Liver (tissue), 9 donors: ENCODE measurements around the gene CHAC1. TPM values are rescaled to one million over a fixed set of nuclear protein-coding genes. Genes with fewer than 3 reads are reported as not detected.

Experiments
- DNase-seq: peaks from one replicate; pipeline ENCODE4 v3.0.0-alpha.2; 2017; ENCODE audit warnings: low spot score
- H3K27ac ChIP-seq, 2 donors: one replicate each; pipeline ENCODE4 v1.7.0; 2013; ENCODE audit warnings: inconsistent platforms in 2 of 2, low read length in 2 of 2, control low read depth in 1 of 2, low read depth in 1 of 2, mild to moderate bottlenecking in 1 of 2
- H3K27me3 ChIP-seq, 4 donors: one replicate each; pipeline versions ENCODE4 v1.6.1 to v1.7.0; 2013; ENCODE audit warnings: low read length in 3 of 4, inconsistent platforms in 1 of 4, mild to moderate bottlenecking in 1 of 4, moderate library complexity in 1 of 4; ENCODE audit not compliant: control insufficient read depth in 4 of 4, insufficient read depth in 4 of 4
- H3K36me3 ChIP-seq, 4 donors: one replicate each; pipeline versions ENCODE4 v1.6.1 to v1.7.0; 2013; ENCODE audit warnings: low read length in 3 of 4, mild to moderate bottlenecking in 3 of 4, low read depth in 1 of 4, moderate library complexity in 1 of 4; ENCODE audit not compliant: control insufficient read depth in 4 of 4, insufficient read depth in 3 of 4
- H3K4me1 ChIP-seq, 4 donors: one replicate each; pipeline versions ENCODE4 v1.6.1 to v1.7.0; 2013; ENCODE audit warnings: low read length in 3 of 4, mild to moderate bottlenecking in 3 of 4, moderate library complexity in 1 of 4; ENCODE audit not compliant: control insufficient read depth in 4 of 4, insufficient read depth in 4 of 4
- H3K4me3 ChIP-seq, 3 donors: one replicate each; pipeline versions ENCODE4 v1.6.1 to v1.7.0; 2013; ENCODE audit warnings: low read length in 3 of 3, control low read depth in 1 of 3, low read depth in 1 of 3, mild to moderate bottlenecking in 1 of 3
- H3K9ac ChIP-seq, 2 donors: one replicate each; pipeline ENCODE4 v1.7.0; 2013; ENCODE audit warnings: low read length in 2 of 2, mild to moderate bottlenecking in 2 of 2, moderate library complexity in 2 of 2, control low read depth in 1 of 2, low read depth in 1 of 2
- H3K9me3 ChIP-seq, 4 donors: one replicate each; pipeline versions ENCODE4 v1.6.1 to v1.7.0; 2013; ENCODE audit warnings: low read length in 3 of 4; ENCODE audit not compliant: control insufficient read depth in 4 of 4
- EGR1 ChIP-seq, 2 donors: IDR thresholded peaks; 2 replicates each; pipeline ENCODE4 v1.6.1; 2016 to 2018; ENCODE audit warnings: antibody characterized with exemption in 2 of 2, low read depth in 2 of 2
- FOXA1 ChIP-seq: IDR thresholded peaks from 2 replicates; pipeline ENCODE4 v1.6.1; 2016; ENCODE audit warnings: antibody characterized with exemption
- FOXA2 ChIP-seq: IDR thresholded peaks from 2 replicates; pipeline ENCODE4 v1.6.1; 2016; ENCODE audit warnings: antibody characterized with exemption
- GABPA ChIP-seq, 2 donors: IDR thresholded peaks in 1 of 2; conservative IDR thresholded peaks in 1 of 2; 2 replicates each; pipeline ENCODE4 v1.6.1; 2016; ENCODE audit warnings: antibody characterized with exemption in 2 of 2, mild to moderate bottlenecking in 1 of 2, moderate library complexity in 1 of 2
- HNF4A ChIP-seq, 2 donors: conservative IDR thresholded peaks; 2 replicates each; pipeline ENCODE4 v1.6.1; 2016; ENCODE audit warnings: antibody characterized with exemption in 2 of 2, mild to moderate bottlenecking in 2 of 2
- HNF4G ChIP-seq: IDR thresholded peaks from 2 replicates; pipeline ENCODE4 v1.6.1; 2016; ENCODE audit warnings: antibody characterized with exemption
- JUND ChIP-seq, 2 donors: IDR thresholded peaks; 2 replicates each; pipeline ENCODE4 v1.6.1; 2016; ENCODE audit warnings: antibody characterized with exemption in 2 of 2
- NR2F2 ChIP-seq: IDR thresholded peaks from 2 replicates; pipeline ENCODE4 v1.6.1; 2016; ENCODE audit warnings: antibody characterized with exemption
- RAD21 ChIP-seq, 2 donors: IDR thresholded peaks; 2 replicates each; pipeline ENCODE4 v1.6.1; 2016; ENCODE audit warnings: antibody characterized with exemption in 2 of 2, mild to moderate bottlenecking in 2 of 2
- RXRA ChIP-seq, 2 donors: IDR thresholded peaks; 2 replicates each; pipeline ENCODE4 v1.6.1; 2017 to 2018; ENCODE audit warnings: antibody characterized with exemption in 2 of 2, mild to moderate bottlenecking in 1 of 2
- SP1 ChIP-seq: IDR thresholded peaks from 2 replicates; pipeline ENCODE4 v1.6.1; 2018; ENCODE audit warnings: antibody characterized with exemption, mild to moderate bottlenecking
- TAF1 ChIP-seq: conservative IDR thresholded peaks from 2 replicates; pipeline ENCODE4 v1.6.1; 2016; ENCODE audit warnings: antibody characterized with exemption, mild to moderate bottlenecking
- YY1 ChIP-seq: IDR thresholded peaks from 2 replicates; pipeline ENCODE4 v1.6.1; 2016; ENCODE audit warnings: antibody characterized with exemption, mild to moderate bottlenecking
- WGBS: extraction: QIAGEN DNeasy Blood & Tissue Kit; methylation state at CpG from one replicate; pipeline ENCODE4 v1.1.7; 2013; 5-methylcytosine and 5-hydroxymethylcytosine counted together
- polyA plus RNA-seq, 2 donors: library from polyadenylated mRNA; stranded (reverse) in 1 of 2; unstranded in 1 of 2; fragments of 200-250 nt in 1 of 2; fragments of >200 nt in 1 of 2; fragmentation: Nextera tagmentation in 1 of 2; extraction: Ambion mirVana in 1 of 2; gene quantifications; one replicate each; pipeline versions ENCODE4 v1.2.1 to v1.2.3, GENCODE V29; 2013 to 2015
- total RNA-seq, 2 donors: library from RNA; depleted of rRNA; stranded (reverse); fragments of >200 nt; gene quantifications; one replicate each; pipeline ENCODE4 v1.2.3, GENCODE V29; 2014
- TF ChIP-seq, protein P1 (sequence below): IDR thresholded peaks from 2 replicates; pipeline ENCODE4 v1.6.1; 2016; ENCODE audit warnings: antibody characterized with exemption
- TF ChIP-seq, protein P2 (sequence below): IDR thresholded peaks from 2 replicates; pipeline ENCODE4 v1.6.1; 2016; ENCODE audit warnings: antibody characterized with exemption
- TF ChIP-seq, protein P3 (sequence below): IDR thresholded peaks from 2 replicates; pipeline ENCODE4 v1.6.1; 2016; ENCODE audit warnings: antibody characterized with exemption
- TF ChIP-seq, protein P4 (sequence below): IDR thresholded peaks from 2 replicates; pipeline ENCODE4 v1.6.1; 2016; ENCODE audit warnings: antibody characterized with exemption, mild to moderate bottlenecking
- TF ChIP-seq, protein P5 (sequence below): fragments of 150-350 bp; IDR thresholded peaks from 2 replicates; pipeline ENCODE4 v1.5.1; 2017; ENCODE audit warnings: improper control_type of control experiment, low read depth, low read length; ENCODE audit not compliant: missing input control
- donor health status: healthy.
- donor health status: healthy.
- donor health status: healthy.
- donor health status: healthy.
- donor health status: healthy.

Gene CHAC1
- total and polyA plus RNA-seq, 4 donors, result 0.19 to 3.5 (median 1.1) TPM

DNA sequence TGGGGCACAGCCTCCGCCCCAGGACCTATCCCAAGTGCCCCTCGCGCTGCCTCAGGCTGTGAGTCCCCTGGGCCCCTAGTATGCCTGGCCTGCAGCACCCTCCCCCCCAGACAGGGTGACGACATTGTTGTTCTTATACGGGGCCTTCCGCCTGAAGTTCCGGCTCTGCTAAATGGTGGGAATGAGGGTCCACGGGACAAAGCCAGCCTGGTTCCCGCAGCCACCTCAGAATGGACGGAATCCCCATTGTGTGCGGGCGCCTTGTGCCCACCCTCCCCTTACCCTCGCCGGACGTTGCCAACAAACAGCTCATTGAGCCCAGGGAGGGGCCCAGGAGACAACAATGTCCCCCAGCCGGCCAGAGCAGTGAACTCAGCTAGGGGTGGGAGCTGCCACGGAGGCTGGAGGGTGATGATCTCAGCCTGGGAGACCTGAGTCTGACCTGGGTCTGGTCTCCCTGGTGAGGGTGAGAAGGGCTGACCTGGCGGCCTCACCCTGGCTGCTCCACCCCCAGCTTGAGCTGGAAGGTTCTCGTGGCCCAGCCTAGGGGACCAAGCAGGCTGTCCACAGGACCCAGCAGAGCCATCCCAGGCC lies 34.4 kb upstream of the CHAC1 start:
- Histone ChIP-seq H3K9me3 (no peaks in the 10 kb centered on the region), H3K36me3 (no peaks in the 10 kb centered on the region), H3K4me1 (peaks cover 0 to 6% (median 1%) of the 10 kb centered on the region in 4 donors), H3K9ac (no peak overlapping the region), H3K27me3 (no peaks in the 10 kb centered on the region), H3K27ac (peak overlapping the region in 1 of 2 donors; percentile 54), H3K4me3 (no peak overlapping the region)
- no peak for DNase-seq
- WGBS, result 86% methylated on average over 19 of the region's 19 CpGs
- TF ChIP-seq NR2F2 (no peak), SP1 (no peak), GABPA (IDR thresholded peaks at IDR 0.05 in 1 of 2, conservative IDR thresholded peaks at IDR 0.05 in 1 of 2) (no peak), HNF4G (no peak), RXRA (IDR thresholded peaks at IDR 0.05) (no peak), EGR1 (IDR thresholded peaks at IDR 0.05; ENCODE audit: low read depth in 2 of 2) (no peak), RAD21 (IDR thresholded peaks at IDR 0.05) (no peak), JUND (IDR thresholded peaks at IDR 0.05) (no peak), FOXA1 (no peak), TAF1 (no peak), YY1 (no peak), HNF4A (conservative IDR thresholded peaks at IDR 0.05) (no peak), FOXA2 (no peak)
- TF ChIP-seq, protein P1, sequence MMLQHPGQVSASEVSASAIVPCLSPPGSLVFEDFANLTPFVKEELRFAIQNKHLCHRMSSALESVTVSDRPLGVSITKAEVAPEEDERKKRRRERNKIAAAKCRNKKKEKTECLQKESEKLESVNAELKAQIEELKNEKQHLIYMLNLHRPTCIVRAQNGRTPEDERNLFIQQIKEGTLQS, result no peak
- TF ChIP-seq, protein P2, sequence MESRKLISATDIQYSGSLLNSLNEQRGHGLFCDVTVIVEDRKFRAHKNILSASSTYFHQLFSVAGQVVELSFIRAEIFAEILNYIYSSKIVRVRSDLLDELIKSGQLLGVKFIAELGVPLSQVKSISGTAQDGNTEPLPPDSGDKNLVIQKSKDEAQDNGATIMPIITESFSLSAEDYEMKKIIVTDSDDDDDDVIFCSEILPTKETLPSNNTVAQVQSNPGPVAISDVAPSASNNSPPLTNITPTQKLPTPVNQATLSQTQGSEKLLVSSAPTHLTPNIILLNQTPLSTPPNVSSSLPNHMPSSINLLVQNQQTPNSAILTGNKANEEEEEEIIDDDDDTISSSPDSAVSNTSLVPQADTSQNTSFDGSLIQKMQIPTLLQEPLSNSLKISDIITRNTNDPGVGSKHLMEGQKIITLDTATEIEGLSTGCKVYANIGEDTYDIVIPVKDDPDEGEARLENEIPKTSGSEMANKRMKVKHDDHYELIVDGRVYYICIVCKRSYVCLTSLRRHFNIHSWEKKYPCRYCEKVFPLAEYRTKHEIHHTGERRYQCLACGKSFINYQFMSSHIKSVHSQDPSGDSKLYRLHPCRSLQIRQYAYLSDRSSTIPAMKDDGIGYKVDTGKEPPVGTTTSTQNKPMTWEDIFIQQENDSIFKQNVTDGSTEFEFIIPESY, result no peak
- TF ChIP-seq, protein P3, sequence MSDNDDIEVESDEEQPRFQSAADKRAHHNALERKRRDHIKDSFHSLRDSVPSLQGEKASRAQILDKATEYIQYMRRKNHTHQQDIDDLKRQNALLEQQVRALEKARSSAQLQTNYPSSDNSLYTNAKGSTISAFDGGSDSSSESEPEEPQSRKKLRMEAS, result no peak
- TF ChIP-seq, protein P4, sequence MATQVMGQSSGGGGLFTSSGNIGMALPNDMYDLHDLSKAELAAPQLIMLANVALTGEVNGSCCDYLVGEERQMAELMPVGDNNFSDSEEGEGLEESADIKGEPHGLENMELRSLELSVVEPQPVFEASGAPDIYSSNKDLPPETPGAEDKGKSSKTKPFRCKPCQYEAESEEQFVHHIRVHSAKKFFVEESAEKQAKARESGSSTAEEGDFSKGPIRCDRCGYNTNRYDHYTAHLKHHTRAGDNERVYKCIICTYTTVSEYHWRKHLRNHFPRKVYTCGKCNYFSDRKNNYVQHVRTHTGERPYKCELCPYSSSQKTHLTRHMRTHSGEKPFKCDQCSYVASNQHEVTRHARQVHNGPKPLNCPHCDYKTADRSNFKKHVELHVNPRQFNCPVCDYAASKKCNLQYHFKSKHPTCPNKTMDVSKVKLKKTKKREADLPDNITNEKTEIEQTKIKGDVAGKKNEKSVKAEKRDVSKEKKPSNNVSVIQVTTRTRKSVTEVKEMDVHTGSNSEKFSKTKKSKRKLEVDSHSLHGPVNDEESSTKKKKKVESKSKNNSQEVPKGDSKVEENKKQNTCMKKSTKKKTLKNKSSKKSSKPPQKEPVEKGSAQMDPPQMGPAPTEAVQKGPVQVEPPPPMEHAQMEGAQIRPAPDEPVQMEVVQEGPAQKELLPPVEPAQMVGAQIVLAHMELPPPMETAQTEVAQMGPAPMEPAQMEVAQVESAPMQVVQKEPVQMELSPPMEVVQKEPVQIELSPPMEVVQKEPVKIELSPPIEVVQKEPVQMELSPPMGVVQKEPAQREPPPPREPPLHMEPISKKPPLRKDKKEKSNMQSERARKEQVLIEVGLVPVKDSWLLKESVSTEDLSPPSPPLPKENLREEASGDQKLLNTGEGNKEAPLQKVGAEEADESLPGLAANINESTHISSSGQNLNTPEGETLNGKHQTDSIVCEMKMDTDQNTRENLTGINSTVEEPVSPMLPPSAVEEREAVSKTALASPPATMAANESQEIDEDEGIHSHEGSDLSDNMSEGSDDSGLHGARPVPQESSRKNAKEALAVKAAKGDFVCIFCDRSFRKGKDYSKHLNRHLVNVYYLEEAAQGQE, result no peak
- TF ChIP-seq, protein P5, sequence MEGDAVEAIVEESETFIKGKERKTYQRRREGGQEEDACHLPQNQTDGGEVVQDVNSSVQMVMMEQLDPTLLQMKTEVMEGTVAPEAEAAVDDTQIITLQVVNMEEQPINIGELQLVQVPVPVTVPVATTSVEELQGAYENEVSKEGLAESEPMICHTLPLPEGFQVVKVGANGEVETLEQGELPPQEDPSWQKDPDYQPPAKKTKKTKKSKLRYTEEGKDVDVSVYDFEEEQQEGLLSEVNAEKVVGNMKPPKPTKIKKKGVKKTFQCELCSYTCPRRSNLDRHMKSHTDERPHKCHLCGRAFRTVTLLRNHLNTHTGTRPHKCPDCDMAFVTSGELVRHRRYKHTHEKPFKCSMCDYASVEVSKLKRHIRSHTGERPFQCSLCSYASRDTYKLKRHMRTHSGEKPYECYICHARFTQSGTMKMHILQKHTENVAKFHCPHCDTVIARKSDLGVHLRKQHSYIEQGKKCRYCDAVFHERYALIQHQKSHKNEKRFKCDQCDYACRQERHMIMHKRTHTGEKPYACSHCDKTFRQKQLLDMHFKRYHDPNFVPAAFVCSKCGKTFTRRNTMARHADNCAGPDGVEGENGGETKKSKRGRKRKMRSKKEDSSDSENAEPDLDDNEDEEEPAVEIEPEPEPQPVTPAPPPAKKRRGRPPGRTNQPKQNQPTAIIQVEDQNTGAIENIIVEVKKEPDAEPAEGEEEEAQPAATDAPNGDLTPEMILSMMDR, result no peak
